HEK293 (cell line): ENCODE data around the gene PTH1R.

Source experiments
- CTCF ChIA-PET: fragments of 350-600 bp; formaldehyde crosslinking; extraction: SDS; loops from one replicate; lab custom pipeline; 2021; ENCODE audit warnings: antibody characterized with exemption; lab: Yijun Ruan, JAX
- POLR2A ChIA-PET: fragments of 300-600 bp; formaldehyde crosslinking; extraction: SDS; loops from one replicate; lab custom pipeline; 2020; ENCODE audit warnings: antibody characterized with exemption, inconsistent platforms; lab: Yijun Ruan, JAX
- H3K27ac ChIP-seq: fragments of 200-500 bp; sonication (Bioruptor generic); 2 replicates; pipeline ENCODE4 v1.5.1; 2014; ENCODE audit warnings: low read depth, low read length, control low read depth, inconsistent platforms; ENCODE audit errors: extremely low read depth
- H3K36me3 ChIP-seq, 2 experiments: fragments of 200-500 bp in 1 of 2; sonication (Bioruptor generic) in 1 of 2; 1 replicate in 1 of 2; 2 replicates in 1 of 2; pipeline ENCODE4 v1.5.1; 2014 to 2017; ENCODE audit warnings: inconsistent platforms in 2 of 2, low read length in 2 of 2; ENCODE audit not compliant: control insufficient read depth in 2 of 2, insufficient read depth in 1 of 2
- H3K4me1 ChIP-seq: fragments of 200-500 bp; sonication (Bioruptor generic); 2 replicates; pipeline ENCODE4 v1.5.1; 2014; ENCODE audit warnings: mild to moderate bottlenecking, low read length, inconsistent platforms; ENCODE audit not compliant: control insufficient read depth, insufficient read depth
- H3K4me3 ChIP-seq: 2 replicates; pipeline ENCODE4 v1.5.1; 2011; ENCODE audit warnings: low read depth, mild to moderate bottlenecking, control low read depth, low read length, moderate library complexity
- H3K9me3 ChIP-seq: fragments of 200-500 bp; sonication (Bioruptor generic); 2 replicates; pipeline ENCODE4 v1.5.1; 2014; ENCODE audit warnings: low read depth, low read length, inconsistent platforms; ENCODE audit not compliant: control insufficient read depth, insufficient read depth
- EGR2 ChIP-seq: fragments of 450-650 bp; formaldehyde crosslinking; IDR thresholded peaks from 2 replicates; pipeline ENCODE4 v1.5.1; 2016; ENCODE audit warnings: low read depth, missing biosample characterization, missing genetic modification characterization
- GFI1B ChIP-seq: fragments of 450-650 bp; formaldehyde crosslinking; IDR thresholded peaks from 2 replicates; pipeline ENCODE4 v1.5.1; 2016; ENCODE audit warnings: missing biosample characterization, missing genetic modification characterization
- HOXC10 ChIP-seq: sonication (generic); formaldehyde crosslinking; IDR thresholded peaks from 2 replicates; pipeline ENCODE4 v1.8.1; 2023; ENCODE audit warnings: mild to moderate bottlenecking, missing genetic modification reagents
- KLF17 ChIP-seq: fragments of 450-650 bp; formaldehyde crosslinking; IDR thresholded peaks from 2 replicates; pipeline ENCODE4 v1.5.1; 2016; ENCODE audit warnings: missing biosample characterization, missing genetic modification characterization
- SP3 ChIP-seq: fragments of 450-650 bp; formaldehyde crosslinking; IDR thresholded peaks from 2 replicates; pipeline ENCODE4 v1.5.1; 2016; ENCODE audit warnings: missing biosample characterization, missing genetic modification characterization
- ZEB2 ChIP-seq: fragments of 450-650 bp; formaldehyde crosslinking; IDR thresholded peaks from 2 replicates; pipeline ENCODE4 v1.5.1; 2016; ENCODE audit warnings: missing biosample characterization, missing genetic modification characterization
- ZNF18 ChIP-seq: fragments of 450-650 bp; formaldehyde crosslinking; IDR thresholded peaks from 2 replicates; pipeline ENCODE4 v1.5.1; 2016; ENCODE audit warnings: missing biosample characterization, missing genetic modification characterization
- ZNF184 ChIP-seq: fragments of 450-650 bp; IDR thresholded peaks from 2 replicates; pipeline ENCODE4 v1.5.1; 2018; ENCODE audit warnings: missing biosample characterization, mild to moderate bottlenecking, missing genetic modification characterization
- ZNF211 ChIP-seq: fragments of 450-650 bp; formaldehyde crosslinking; IDR thresholded peaks from 2 replicates; pipeline ENCODE4 v1.5.1; 2016; ENCODE audit warnings: low read depth, missing biosample characterization, missing genetic modification characterization
- ZNF248 ChIP-seq: fragments of 450-650 bp; formaldehyde crosslinking; IDR thresholded peaks from 2 replicates; pipeline ENCODE4 v1.5.1; 2017; ENCODE audit warnings: missing biosample characterization, missing genetic modification characterization
- ZNF341 ChIP-seq: fragments of 450-650 bp; formaldehyde crosslinking; IDR thresholded peaks from 2 replicates; pipeline ENCODE4; 2016; ENCODE audit warnings: low read depth, missing biosample characterization, missing genetic modification characterization
- ZNF394 ChIP-seq: fragments of 450-650 bp; formaldehyde crosslinking; IDR thresholded peaks from 2 replicates; pipeline ENCODE4 v1.5.1; 2016; ENCODE audit warnings: missing biosample characterization, missing genetic modification characterization, mild to moderate bottlenecking, moderate library complexity, borderline replicate concordance
- ZNF585B ChIP-seq: fragments of 450-650 bp; formaldehyde crosslinking; IDR thresholded peaks from 2 replicates; pipeline ENCODE4 v1.5.1; 2016; ENCODE audit warnings: missing biosample characterization, missing genetic modification characterization
- ZNF621 ChIP-seq: fragments of 450-650 bp; formaldehyde crosslinking; IDR thresholded peaks from 2 replicates; pipeline ENCODE4 v1.5.1; 2017; ENCODE audit warnings: missing biosample characterization, missing genetic modification characterization
- ZSCAN4 ChIP-seq: fragments of 450-650 bp; formaldehyde crosslinking; IDR thresholded peaks from 2 replicates; pipeline ENCODE4 v1.5.1; 2017; ENCODE audit warnings: missing biosample characterization, missing genetic modification characterization
- TF ChIP-seq, protein P1 (sequence below): fragments of 450-650 bp; formaldehyde crosslinking; IDR thresholded peaks from 2 replicates; pipeline ENCODE4 v1.5.1; 2016; ENCODE audit warnings: missing biosample characterization, missing genetic modification characterization
- TF ChIP-seq, protein P2 (sequence below): fragments of 450-650 bp; formaldehyde crosslinking; IDR thresholded peaks from 2 replicates; pipeline ENCODE4 v1.5.1; 2017; ENCODE audit warnings: missing biosample characterization, missing genetic modification characterization

PTH1R gene

GRCh38 chr3:46946416-46946815, 68.9 kb downstream of the PTH1R start:
- ChIA-PET POLR2A (no interaction called here), CTCF (interaction anchor here (0.6 to 1.2 kb wide), 2 partner anchors 10 to 23 kb away, joined by 3 to 4 read pairs; no protein-coding TSS in a partner anchor)
- H3K27ac ChIP-seq, result no peak overlapping the region
- TF ChIP-seq EGR2 (tag by site-specific recombination) (no peak), ZNF394 (tag by site-specific recombination) (no peak), SP3 (no peak), ZNF585B (no peak), ZNF248 (no peak), ZSCAN4 (tag by site-specific recombination) (no peak), ZNF621 (no peak), HOXC10 (CRISPR knock-in tag) (no peak), ZNF211 (tag by site-specific recombination) (no peak), ZNF18 (no peak), KLF17 (tag by site-specific recombination) (no peak), GFI1B (tag by site-specific recombination) (no peak), ZNF184 (tag by site-specific recombination) (no peak)
- TF ChIP-seq, protein P1, sequence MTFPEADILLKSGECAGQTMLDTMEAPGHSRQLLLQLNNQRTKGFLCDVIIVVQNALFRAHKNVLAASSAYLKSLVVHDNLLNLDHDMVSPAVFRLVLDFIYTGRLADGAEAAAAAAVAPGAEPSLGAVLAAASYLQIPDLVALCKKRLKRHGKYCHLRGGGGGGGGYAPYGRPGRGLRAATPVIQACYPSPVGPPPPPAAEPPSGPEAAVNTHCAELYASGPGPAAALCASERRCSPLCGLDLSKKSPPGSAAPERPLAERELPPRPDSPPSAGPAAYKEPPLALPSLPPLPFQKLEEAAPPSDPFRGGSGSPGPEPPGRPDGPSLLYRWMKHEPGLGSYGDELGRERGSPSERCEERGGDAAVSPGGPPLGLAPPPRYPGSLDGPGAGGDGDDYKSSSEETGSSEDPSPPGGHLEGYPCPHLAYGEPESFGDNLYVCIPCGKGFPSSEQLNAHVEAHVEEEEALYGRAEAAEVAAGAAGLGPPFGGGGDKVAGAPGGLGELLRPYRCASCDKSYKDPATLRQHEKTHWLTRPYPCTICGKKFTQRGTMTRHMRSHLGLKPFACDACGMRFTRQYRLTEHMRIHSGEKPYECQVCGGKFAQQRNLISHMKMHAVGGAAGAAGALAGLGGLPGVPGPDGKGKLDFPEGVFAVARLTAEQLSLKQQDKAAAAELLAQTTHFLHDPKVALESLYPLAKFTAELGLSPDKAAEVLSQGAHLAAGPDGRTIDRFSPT (tag by site-specific recombination), result no peak
- TF ChIP-seq, protein P2, sequence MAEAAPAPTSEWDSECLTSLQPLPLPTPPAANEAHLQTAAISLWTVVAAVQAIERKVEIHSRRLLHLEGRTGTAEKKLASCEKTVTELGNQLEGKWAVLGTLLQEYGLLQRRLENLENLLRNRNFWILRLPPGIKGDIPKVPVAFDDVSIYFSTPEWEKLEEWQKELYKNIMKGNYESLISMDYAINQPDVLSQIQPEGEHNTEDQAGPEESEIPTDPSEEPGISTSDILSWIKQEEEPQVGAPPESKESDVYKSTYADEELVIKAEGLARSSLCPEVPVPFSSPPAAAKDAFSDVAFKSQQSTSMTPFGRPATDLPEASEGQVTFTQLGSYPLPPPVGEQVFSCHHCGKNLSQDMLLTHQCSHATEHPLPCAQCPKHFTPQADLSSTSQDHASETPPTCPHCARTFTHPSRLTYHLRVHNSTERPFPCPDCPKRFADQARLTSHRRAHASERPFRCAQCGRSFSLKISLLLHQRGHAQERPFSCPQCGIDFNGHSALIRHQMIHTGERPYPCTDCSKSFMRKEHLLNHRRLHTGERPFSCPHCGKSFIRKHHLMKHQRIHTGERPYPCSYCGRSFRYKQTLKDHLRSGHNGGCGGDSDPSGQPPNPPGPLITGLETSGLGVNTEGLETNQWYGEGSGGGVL (tag by site-specific recombination), result no peak
- TF ChIP-seq, all 188 proteins: peak for 0
- Histone ChIP-seq H3K9me3 (no peaks in the 10 kb centered on the region), H3K36me3 (peaks cover 0 to 29% of the 10 kb centered on the region in 2 experiments; a peak in 1 of 3 replicates), H3K4me3 (no peak overlapping the region), H3K4me1 (peaks cover 8% of the 10 kb centered on the region)

GRCh38 chr3:46946856-46947545, 69.5 kb downstream of the PTH1R start:
- ChIA-PET POLR2A (no interaction called here), CTCF (interaction anchor here (1.2 to 1.3 kb wide), 2 partner anchors 11 to 23 kb away, joined by 4 to 8 read pairs; no protein-coding TSS in a partner anchor)
- TF ChIP-seq ZNF341, result no peak
- no peak for TF ChIP-seq ZEB2 (tag by site-specific recombination)
- no peak for TF ChIP-seq ZNF211 (tag by site-specific recombination)
- peaks cover 8% of the 10 kb centered on the region for H3K4me1 ChIP-seq
- peaks cover 0 to 24% of the 10 kb centered on the region in 2 experiments; a peak in 1 of 3 replicates for H3K36me3 ChIP-seq
- no peak overlapping the region for H3K4me3 ChIP-seq
- H3K9me3 ChIP-seq, result no peaks in the 10 kb centered on the region
- no peak overlapping the region for H3K27ac ChIP-seq
